Upper lobe of left lung (tissue), 6 donors: ENCODE data around the gene SPAG16. TPM values are rescaled to one million over a fixed set of nuclear protein-coding genes. Genes with fewer than 3 reads are reported as not detected.

ENCODE experiments used
- ATAC-seq, 2 donors: fragments of 200-7000 bp; cut with Tn5 transposase; one replicate each; pipeline ENCODE4 v1.9.1; 2022; ENCODE audit warnings: mild to moderate bottlenecking in 2 of 2, moderate library complexity in 2 of 2; ENCODE audit not compliant: low FRiP score in 2 of 2
- DNase-seq, 2 donors: peaks; one replicate each; pipeline ENCODE4 v3.0.0-alpha.2; 2019 to 2020
- H3K27ac ChIP-seq, 4 donors: fragments of 200-600 bp; sonication (generic); one replicate each; pipeline ENCODE4 v1.5.1; 2016 to 2019
- H3K27me3 ChIP-seq, 4 donors: fragments of 200-600 bp; sonication (generic); one replicate each; pipeline ENCODE4 v1.5.1; 2017 to 2019
- H3K36me3 ChIP-seq, 4 donors: fragments of 200-600 bp; sonication (generic); one replicate each; pipeline ENCODE4 v1.5.1; 2016 to 2019
- H3K4me1 ChIP-seq, 4 donors: fragments of 200-600 bp; sonication (generic); one replicate each; pipeline ENCODE4 v1.5.1; 2018 to 2019
- H3K4me3 ChIP-seq, 4 donors: fragments of 200-600 bp; sonication (generic); one replicate each; pipeline ENCODE4 v1.5.1; 2017 to 2019; ENCODE audit warnings: mild to moderate bottlenecking in 2 of 4, moderate library complexity in 1 of 4
- H3K9me3 ChIP-seq, 4 donors: fragments of 200-600 bp; sonication (generic); one replicate each; pipeline ENCODE4 v1.5.1; 2018 to 2019
- CTCF ChIP-seq, 6 experiments: fragments of 450-650 bp in 4 of 6; fragments of 200-600 bp in 2 of 6; sonication (generic) in 2 of 6; IDR thresholded peaks; one replicate each; pipeline ENCODE4 v1.5.1; 2016 to 2019; ENCODE audit warnings: antibody characterized with exemption in 6 of 6
- EP300 ChIP-seq, 4 donors: sonication (generic); formaldehyde crosslinking; IDR thresholded peaks; one replicate each; pipeline ENCODE4 v1.5.1; 2017; ENCODE audit warnings: antibody characterized with exemption in 4 of 4, control low read depth in 2 of 4
- POLR2A ChIP-seq, 4 donors: fragments of 450-650 bp; IDR thresholded peaks; one replicate each; pipeline ENCODE4 v1.5.1; 2016 to 2017; ENCODE audit warnings: antibody characterized with exemption in 4 of 4, mild to moderate bottlenecking in 2 of 4
- POLR2AphosphoS5 ChIP-seq, 2 donors: sonication (generic); formaldehyde crosslinking; IDR thresholded peaks; one replicate each; pipeline ENCODE4 v1.5.1; 2017; ENCODE audit warnings: antibody characterized with exemption in 2 of 2
- WGBS, 2 donors: methylation state at CpG; one replicate each; pipeline ENCODE4 v1.1.5; 2017 to 2018; 5-methylcytosine and 5-hydroxymethylcytosine counted together
- total RNA-seq, 6 donors: library from RNA; depleted of rRNA in 4 of 6; stranded (reverse); fragments of >200 nt in 4 of 6; gene quantifications; one replicate each; pipeline versions ENCODE4 v1.1.0 to v1.2.1, GENCODE V29; 2016 to 2021
- donor health status: DM: no; HTN: no; CAD: no; lungs with moderate emphysema.
- donor health status: DM: no; HTN: yes; CAD: no; lungs with severe emphysema.

The SPAG16 gene
- total RNA-seq, 6 donors from 2014 or later = 9.7 to 65.0 (median 12.9) TPM

GRCh38 chr2:214130114-214130513 is 845.9 kb downstream of the SPAG16 start:
- Histone ChIP-seq H3K4me3 (no peak overlapping the region), H3K36me3 (no peaks in the 10 kb centered on the region), H3K9me3 (no peaks in the 10 kb centered on the region), H3K27me3 (no peaks in the 10 kb centered on the region), H3K4me1 (no peaks in the 10 kb centered on the region), H3K27ac (no peak overlapping the region)
- DNase-seq (no peak), ATAC-seq (no peak)
- WGBS, 2 donors = 32% methylated on average over 2 of the region's 2 CpGs
- TF ChIP-seq CTCF (IDR thresholded peaks at IDR 0.05) (no peak), POLR2A (IDR thresholded peaks at IDR 0.05) (no peak), EP300 (IDR thresholded peaks at IDR 0.05) (no peak), POLR2AphosphoS5 (IDR thresholded peaks at IDR 0.05) (no peak)

GRCh38 chr2:214135966-214136365 is 851.7 kb downstream of the SPAG16 start:
- H3K4me1 ChIP-seq = no peaks in the 10 kb centered on the region
- no peaks in the 10 kb centered on the region for H3K36me3 ChIP-seq
- ATAC-seq (no peak), DNase-seq (no peak)
- H3K27me3 ChIP-seq = no peaks in the 10 kb centered on the region
- no peak overlapping the region for H3K27ac ChIP-seq
- no peak overlapping the region for H3K4me3 ChIP-seq
- 83 to 95% methylated on average over 1 of the region's 1 CpG for WGBS, 2 donors
- TF ChIP-seq CTCF (IDR thresholded peaks at IDR 0.05) (no peak), POLR2A (IDR thresholded peaks at IDR 0.05) (no peak), EP300 (IDR thresholded peaks at IDR 0.05) (no peak), POLR2AphosphoS5 (IDR thresholded peaks at IDR 0.05) (no peak)
- H3K9me3 ChIP-seq = no peaks in the 10 kb centered on the region

- ATAC-seq = no peak
These were observed 854.5 kb downstream of the SPAG16 start for GRCh38 chr2:214138779-214139178.

GRCh38 chr2:214139630-214140284 is 855.5 kb downstream of the SPAG16 start:
- ATAC-seq = no peak
- DNase-seq = no peak
- WGBS, 2 donors = 63 to 66% methylated on average over 3 of the region's 3 CpGs
- Histone ChIP-seq H3K4me3 (no peak overlapping the region), H3K36me3 (no peaks in the 10 kb centered on the region), H3K27ac (no peak overlapping the region), H3K27me3 (no peaks in the 10 kb centered on the region), H3K4me1 (no peaks in the 10 kb centered on the region), H3K9me3 (no peaks in the 10 kb centered on the region)
- no peak for TF ChIP-seq POLR2A (IDR thresholded peaks at IDR 0.05)
- no peak for TF ChIP-seq CTCF (IDR thresholded peaks at IDR 0.05)
- TF ChIP-seq EP300 (IDR thresholded peaks at IDR 0.05) = no peak
- TF ChIP-seq POLR2AphosphoS5 (IDR thresholded peaks at IDR 0.05) = no peak

More at GRCh38 chr2:214138779-214139178, 854.5 kb downstream of the SPAG16 start:
- Histone ChIP-seq H3K4me3 (no peak overlapping the region), H3K4me1 (no peaks in the 10 kb centered on the region), H3K36me3 (no peaks in the 10 kb centered on the region), H3K27me3 (no peaks in the 10 kb centered on the region), H3K27ac (no peak overlapping the region), H3K9me3 (no peaks in the 10 kb centered on the region)
- no peak for DNase-seq
- TF ChIP-seq POLR2A (IDR thresholded peaks at IDR 0.05) = no peak

- no peak overlapping the region for H3K27ac ChIP-seq
- no peaks in the 10 kb centered on the region for H3K36me3 ChIP-seq
- ATAC-seq = no peak
- TF ChIP-seq POLR2A (IDR thresholded peaks at IDR 0.05) (no peak), EP300 (IDR thresholded peaks at IDR 0.05) (no peak), POLR2AphosphoS5 (IDR thresholded peaks at IDR 0.05) (no peak), CTCF (IDR thresholded peaks at IDR 0.05) (no peak)
- H3K4me1 ChIP-seq = no peaks in the 10 kb centered on the region
- H3K27me3 ChIP-seq = no peaks in the 10 kb centered on the region
- no peaks in the 10 kb centered on the region for H3K9me3 ChIP-seq
- no peak overlapping the region for H3K4me3 ChIP-seq
- 73 to 77% methylated on average over 1 of the region's 1 CpG for WGBS, 2 donors
- no peak for DNase-seq
These were observed 872.7 kb downstream of the SPAG16 start for GRCh38 chr2:214156971-214157370.
